ENCODE results near the gene ANKRD16. TPM values are rescaled to one million over a fixed set of nuclear protein-coding genes. Genes with fewer than 3 reads are reported as not detected.
A peak's percentile ranks its signal among the peaks of the same experiment; 100 is the strongest.

Gene ANKRD16
- total RNA-seq, 8 experiments from 2014 or later, result 3.6 to 11.4 (median 6.4) TPM

DNA sequence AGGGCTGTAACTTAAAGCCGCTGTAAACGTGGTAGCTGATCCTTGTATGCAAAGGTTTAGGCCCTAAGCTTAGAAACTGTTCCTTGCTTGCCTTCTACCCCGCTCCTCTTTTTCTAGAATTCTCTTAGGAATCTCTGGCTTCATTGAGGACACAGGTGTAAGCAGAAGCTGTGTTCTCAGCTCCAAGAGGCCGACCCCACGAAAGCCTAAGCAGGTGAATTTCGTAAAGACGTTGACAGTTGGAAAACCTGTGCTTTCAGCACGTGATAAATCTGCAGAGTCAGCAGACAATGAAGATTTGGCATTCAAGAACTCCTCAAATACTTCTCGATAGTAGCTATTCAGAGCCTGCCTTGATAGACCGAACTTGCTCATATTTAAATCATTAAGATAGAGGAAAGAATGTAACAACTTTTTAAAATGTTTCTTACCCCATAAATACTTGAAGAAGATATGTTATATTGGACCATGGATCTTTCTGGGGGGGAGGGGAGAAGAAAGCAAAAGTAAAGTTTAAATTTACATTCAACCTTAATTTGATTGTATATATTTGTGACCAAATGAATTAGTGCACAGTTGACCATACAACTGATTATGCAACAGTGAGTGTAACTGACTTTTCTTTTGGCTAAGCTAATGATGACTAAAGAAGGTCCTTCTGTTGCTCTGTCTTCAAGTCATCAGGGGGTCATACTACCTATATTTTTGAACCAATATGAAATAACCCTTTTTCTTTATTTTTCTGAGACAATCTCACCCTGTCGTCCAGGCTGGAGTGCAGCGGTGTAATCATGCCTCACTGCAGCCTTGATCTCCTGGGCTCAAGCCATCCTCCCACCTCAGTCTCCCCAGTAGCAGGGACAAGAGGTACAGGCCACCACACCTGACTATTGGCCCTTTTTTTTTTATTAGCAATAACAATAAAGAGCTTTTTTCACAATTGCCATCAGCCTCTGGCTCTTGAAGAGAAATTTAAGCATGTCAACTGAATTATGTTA, 75.3 kb downstream of the ANKRD16 start:
- H3K27ac ChIP-seq, result peak overlapping the region; percentile 96 to 99
- in situ Hi-C loops (cut with MboI; ENCODE audit: low pct_unique_long_range_greater_than_20kb in 2 of 9, low sequenced_read_pairs in 9 of 9, unreplicated experiment in 9 of 9), result no loop called here
- H3K4me3 ChIP-seq, result peak overlapping the region; percentile 68 to 99 (median 94)
- peak in 1 of 8 experiments; percentile 0 for ATAC-seq (replicated peaks in 6 of 8)
- H3K4me1 ChIP-seq (replicated peaks in 1 of 2), result peaks cover 6 to 18% of the 10 kb centered on the region in 2 donors
- WGBS, 10 experiments, result 0 to 50% (median 21%) methylated on average over 2 to 11 of the region's 12 CpGs

- 0% methylated on average over 1 to 12 of the region's 77 CpGs; no CpG with 5 or more reads in 6 of the 10 experiments for WGBS, 10 experiments
- Histone ChIP-seq H3K4me3 (peak within 1 kb of the TSS; percentile 68 to 99 (median 94)), H3K27ac (peak within 1 kb of the TSS; percentile 97 to 99), H3K4me1 (replicated peaks in 1 of 2) (peaks cover 8 to 20% of the 10 kb centered on the region in 2 donors)
- in situ Hi-C loops (cut with MboI; ENCODE audit: low pct_unique_long_range_greater_than_20kb in 2 of 9, low sequenced_read_pairs in 9 of 9, unreplicated experiment in 9 of 9), result no loop called here
- peak; percentile 86 to 95 (median 94) for ATAC-seq (replicated peaks in 6 of 8)
These were observed 76.2 kb downstream of the ANKRD16 start, which contains the start of gene GDI2 for GRCh38 chr10:5813341-5814109. Gene GDI2, minus strand, starts transcription at chr10:5813434. Its CDS starts 176 bp downstream, at chr10:5813258.

DNA sequence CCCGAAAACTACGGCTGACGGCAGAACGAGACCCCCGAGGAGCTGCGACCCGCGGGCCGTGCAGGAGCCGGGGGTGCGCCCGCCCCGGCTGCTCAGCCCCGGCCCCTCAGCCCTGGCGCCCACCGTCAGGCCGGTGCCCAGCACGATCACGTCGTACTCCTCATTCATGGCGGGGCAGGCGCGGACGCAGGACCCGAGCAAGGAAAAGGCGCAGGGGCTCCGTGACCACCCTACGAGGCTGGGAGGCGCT, 76.7 kb downstream of the ANKRD16 start:
- no CpG with 5 or more reads among the region's 29 CpGs for WGBS, 10 experiments
- in situ Hi-C loops (cut with MboI; ENCODE audit: low pct_unique_long_range_greater_than_20kb in 2 of 9, low sequenced_read_pairs in 9 of 9, unreplicated experiment in 9 of 9), result no loop called here
- ATAC-seq (replicated peaks in 6 of 8), result peak; percentile 19 to 58 (median 52)
- peak overlapping the region; percentile 68 to 99 (median 94) for H3K4me3 ChIP-seq
- H3K27ac ChIP-seq, result peak overlapping the region; percentile 97 to 99
- H3K4me1 ChIP-seq (replicated peaks in 1 of 2), result peaks cover 8 to 20% of the 10 kb centered on the region in 2 donors

- Histone ChIP-seq H3K4me1 (replicated peaks in 1 of 2) (peaks cover 8 to 20% of the 10 kb centered on the region in 2 donors), H3K27ac (peak overlapping the region; percentile 97 to 99), H3K4me3 (peak overlapping the region; percentile 68 to 99 (median 94))
- ATAC-seq (replicated peaks in 6 of 8), result peak; percentile 22 to 60 (median 40)
- in situ Hi-C loops (cut with MboI; ENCODE audit: low pct_unique_long_range_greater_than_20kb in 2 of 9, low sequenced_read_pairs in 9 of 9, unreplicated experiment in 9 of 9), result no loop called here
- 0 to 2% (median 0%) methylated on average over 1 to 15 of the region's 49 CpGs; no CpG with 5 or more reads in 1 of the 10 experiments for WGBS, 10 experiments
These were observed 77.2 kb downstream of the ANKRD16 start for GRCh38 chr10:5812283-5813090.

Other genes with a start within 250 kb of the ANKRD16 start
- gene ASB13, start 223.3 kb downstream of the ANKRD16 start, total RNA-seq, result 10 to 100 TPM in 5 of 8 experiments, 1 to 10 TPM in 3; 7.2 to 22.3 (median 10.8) TPM
- gene TASOR2, start 205.1 kb downstream of the ANKRD16 start, total RNA-seq, result 10 to 100 TPM; 30.4 to 89.4 (median 49.4) TPM
- gene GDI2, start 76.5 kb downstream of the ANKRD16 start, total RNA-seq, result 100 to 1,000 TPM; 192 to 361 (median 253) TPM
- gene FBH1, start 350 bp upstream of the ANKRD16 start, total RNA-seq, result 100 to 1,000 TPM in 1 of 8 experiments, 10 to 100 TPM in 7; 20.3 to 118 (median 42.3) TPM
- gene IL15RA, start 87.7 kb upstream of the ANKRD16 start, total RNA-seq, result 10 to 100 TPM in 1 of 8 experiments, 1 to 10 TPM in 1, under 1 TPM in 3, not detected in 3; 0.38 to 29.9 (median 0.64) TPM
- gene IL2RA, start 172.5 kb upstream of the ANKRD16 start, total RNA-seq, result under 1 TPM in 3 of 8 experiments, not detected in 5; 0.09 to 0.66 (median 0.15) TPM
- gene RBM17, start 199.1 kb upstream of the ANKRD16 start, total RNA-seq, result 100 to 1,000 TPM in 2 of 8 experiments, 10 to 100 TPM in 6; 29.2 to 128 (median 50.7) TPM

All from motor neuron (in vitro differentiated cells).